Transverse colon (tissue), 3 donors: ENCODE measurements around the gene UBE2L6.

ENCODE experiments used
- POLR2A ChIP-seq: fragments of 450-650 bp; IDR thresholded peaks from one replicate; pipeline ENCODE4 v1.6.1; 2016; ENCODE audit warnings: antibody characterized with exemption, mild to moderate bottlenecking, moderate library complexity
- TF ChIP-seq, protein P1 (sequence below), 5 experiments: fragments of 200-600 bp in 3 of 5; fragments of 450-650 bp in 2 of 5; sonication (generic) in 3 of 5; IDR thresholded peaks; 1 replicate in 2 of 5; 2 replicates in 3 of 5; pipeline ENCODE4 v1.5.1; 2016 to 2017; ENCODE audit warnings: antibody characterized with exemption in 5 of 5, inconsistent platforms in 3 of 5, mild to moderate bottlenecking in 2 of 5, moderate library complexity in 1 of 5

- no peak for TF ChIP-seq POLR2A
- TF ChIP-seq, protein P1, sequence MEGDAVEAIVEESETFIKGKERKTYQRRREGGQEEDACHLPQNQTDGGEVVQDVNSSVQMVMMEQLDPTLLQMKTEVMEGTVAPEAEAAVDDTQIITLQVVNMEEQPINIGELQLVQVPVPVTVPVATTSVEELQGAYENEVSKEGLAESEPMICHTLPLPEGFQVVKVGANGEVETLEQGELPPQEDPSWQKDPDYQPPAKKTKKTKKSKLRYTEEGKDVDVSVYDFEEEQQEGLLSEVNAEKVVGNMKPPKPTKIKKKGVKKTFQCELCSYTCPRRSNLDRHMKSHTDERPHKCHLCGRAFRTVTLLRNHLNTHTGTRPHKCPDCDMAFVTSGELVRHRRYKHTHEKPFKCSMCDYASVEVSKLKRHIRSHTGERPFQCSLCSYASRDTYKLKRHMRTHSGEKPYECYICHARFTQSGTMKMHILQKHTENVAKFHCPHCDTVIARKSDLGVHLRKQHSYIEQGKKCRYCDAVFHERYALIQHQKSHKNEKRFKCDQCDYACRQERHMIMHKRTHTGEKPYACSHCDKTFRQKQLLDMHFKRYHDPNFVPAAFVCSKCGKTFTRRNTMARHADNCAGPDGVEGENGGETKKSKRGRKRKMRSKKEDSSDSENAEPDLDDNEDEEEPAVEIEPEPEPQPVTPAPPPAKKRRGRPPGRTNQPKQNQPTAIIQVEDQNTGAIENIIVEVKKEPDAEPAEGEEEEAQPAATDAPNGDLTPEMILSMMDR (IDR thresholded peaks at IDR 0.05): no peak
Observed at GRCh38 chr11:57547854-57548377, 19.6 kb downstream of the UBE2L6 start.
